ENCODE data around the gene CP.
"Not testable (repeated sequence)": the region's sequence is repeated elsewhere in the genome, so short reads cannot be mapped to it uniquely, and the experiment has no call there.

CP gene

GRCh38 chr3:149221783-149222517 lies at the start of gene CP:
CP (minus strand) TSS chr3:149221829; CDS start chr3:149221792, 37 bp downstream.
- DNase-seq: no peak

- no peak for DNase-seq
Observed at GRCh38 chr3:149270180-149270579, 48.6 kb upstream of the CP start.

- no peak for DNase-seq
Observed at GRCh38 chr3:149269687-149270086, 48.1 kb upstream of the CP start.

DNA sequence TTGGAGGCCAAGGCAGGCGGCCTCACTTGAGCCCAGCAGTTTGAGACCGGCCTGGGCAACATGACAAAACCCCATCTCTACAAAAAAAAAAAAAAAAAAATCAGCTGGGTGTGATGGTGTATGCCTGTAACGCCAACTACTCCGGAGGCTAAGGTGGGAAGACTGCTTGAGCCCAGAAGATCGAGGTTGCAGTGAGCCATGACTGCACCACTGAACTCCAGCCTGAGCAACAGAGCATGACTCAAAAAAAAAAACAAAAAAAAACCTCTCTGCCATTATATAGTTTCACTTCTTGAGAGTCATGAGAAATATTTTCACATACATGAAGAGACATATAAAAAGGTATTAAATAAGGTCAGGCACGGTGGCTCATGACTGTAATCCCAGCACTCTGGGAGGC lies 45.9 kb upstream of the CP start:
- DNase-seq: no peak

DNA sequence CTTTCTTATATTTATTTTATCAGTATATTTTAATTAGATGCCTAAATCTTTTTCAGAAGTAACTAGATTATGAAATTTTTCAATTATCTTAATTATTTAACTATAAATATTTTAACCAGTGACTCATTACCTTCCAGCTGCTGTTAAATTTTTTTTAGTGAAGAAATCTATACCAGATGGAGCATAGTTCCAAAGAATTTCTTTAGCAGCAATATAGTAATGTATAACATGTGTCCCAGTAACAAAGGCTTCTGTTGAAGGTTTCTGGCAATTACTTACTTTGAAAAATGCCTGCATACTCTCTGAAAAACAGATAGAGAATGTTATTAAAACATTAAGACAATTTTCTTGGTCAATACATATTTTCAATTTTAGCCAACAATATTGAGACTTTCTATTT lies 45.1 kb upstream of the CP start:
- DNase-seq: no peak

DNA sequence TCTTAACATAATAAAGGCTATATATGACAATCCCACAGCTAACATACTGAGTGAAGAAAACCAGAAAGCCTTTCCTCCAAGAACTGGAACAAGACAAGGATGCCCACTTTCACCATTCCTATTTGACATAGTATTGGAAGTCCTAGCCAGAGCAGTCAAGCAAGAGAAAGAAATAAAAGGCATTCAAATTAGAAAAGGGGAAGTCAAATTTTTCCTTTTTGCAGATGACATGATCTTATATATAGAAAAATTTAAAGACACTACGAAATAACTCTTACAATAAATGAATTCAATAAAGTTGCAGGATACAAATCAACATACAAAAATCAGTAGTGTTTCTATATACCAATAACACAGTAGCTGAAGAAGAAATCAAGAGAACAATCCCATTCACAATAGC lies 42.2 kb upstream of the CP start:
- no peak for DNase-seq

DNA sequence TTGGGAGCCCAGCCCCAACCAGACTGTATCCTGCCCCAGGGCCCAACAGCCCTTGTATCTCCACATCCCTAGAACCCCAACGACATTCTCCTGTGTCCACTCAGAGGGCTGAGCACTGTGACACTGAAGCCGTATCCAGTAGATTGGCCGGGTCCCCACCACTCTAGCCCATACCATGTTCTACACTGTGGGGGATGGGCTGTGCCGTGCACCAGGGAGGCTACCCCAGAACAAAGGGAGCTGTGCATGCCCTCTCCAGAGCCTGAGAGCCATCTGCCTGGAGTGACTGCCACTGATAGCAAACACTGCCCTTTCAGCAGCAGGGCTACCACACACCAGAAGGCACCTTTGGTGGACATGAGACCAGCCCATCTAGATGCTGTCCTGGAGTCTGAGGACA lies 37.1 kb upstream of the CP start:
- no peak for DNase-seq

- DNase-seq: no peak
Observed at GRCh38 chr3:149258298-149258697, 36.7 kb upstream of the CP start.

DNA sequence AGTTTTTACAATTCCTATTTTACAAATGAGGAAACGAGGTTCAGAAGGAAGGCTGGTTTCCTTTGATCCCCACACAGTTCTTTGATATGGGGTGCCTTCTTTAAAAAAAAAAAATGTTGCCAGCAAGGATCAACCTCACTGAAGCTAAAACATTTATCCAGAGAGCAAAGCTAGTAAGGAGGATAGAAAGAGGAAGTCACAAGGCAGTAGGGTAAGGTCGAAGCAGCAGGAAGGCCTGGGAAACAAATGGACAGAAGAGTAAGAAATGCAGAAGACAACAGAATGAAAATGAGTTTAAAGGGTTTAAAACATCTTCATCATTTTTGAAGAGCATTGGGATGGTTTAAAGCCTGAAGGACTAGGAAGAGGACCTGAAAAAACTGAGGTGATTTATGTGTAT lies 30.6 kb upstream of the CP start:
- no peak for DNase-seq

GRCh38 chr3:149251186-149251585 lies 29.6 kb upstream of the CP start:
- DNase-seq: no peak

DNA sequence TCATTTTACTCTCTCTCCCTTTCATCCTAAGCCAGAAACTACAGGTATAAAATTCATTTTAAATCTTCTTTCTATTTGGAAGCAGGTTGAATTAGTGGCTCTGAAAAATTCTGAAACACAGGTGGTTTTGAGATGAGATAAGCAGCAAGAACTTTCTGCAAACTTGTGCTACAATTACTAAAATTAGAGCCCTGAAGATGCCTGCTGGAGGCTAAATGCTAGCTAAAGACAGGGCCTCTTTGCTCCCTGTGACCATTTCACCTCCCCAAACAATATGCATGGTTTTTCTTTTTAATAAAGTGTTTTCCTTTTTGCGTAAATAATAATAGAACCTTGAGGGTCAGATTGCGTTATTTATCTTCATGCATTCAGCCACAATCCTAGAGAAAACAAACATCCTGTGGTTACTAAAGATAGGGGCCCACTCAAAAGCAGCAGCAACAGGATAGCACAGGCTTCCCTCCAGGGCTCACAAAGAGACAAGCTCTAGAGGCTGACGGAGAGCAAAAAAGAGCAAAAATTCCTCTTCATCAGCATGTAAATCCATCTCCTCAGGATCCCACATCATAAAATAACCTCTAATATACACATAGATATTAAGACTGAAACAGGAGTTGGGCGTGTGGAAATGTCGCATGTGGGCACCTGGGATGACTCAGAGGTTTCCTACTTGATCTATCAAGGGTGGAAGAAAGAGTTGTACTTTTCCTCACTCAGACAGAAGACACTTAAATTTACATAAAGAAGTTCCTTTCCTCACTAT lies 26.5 kb upstream of the CP start:
- no peak for DNase-seq

DNA sequence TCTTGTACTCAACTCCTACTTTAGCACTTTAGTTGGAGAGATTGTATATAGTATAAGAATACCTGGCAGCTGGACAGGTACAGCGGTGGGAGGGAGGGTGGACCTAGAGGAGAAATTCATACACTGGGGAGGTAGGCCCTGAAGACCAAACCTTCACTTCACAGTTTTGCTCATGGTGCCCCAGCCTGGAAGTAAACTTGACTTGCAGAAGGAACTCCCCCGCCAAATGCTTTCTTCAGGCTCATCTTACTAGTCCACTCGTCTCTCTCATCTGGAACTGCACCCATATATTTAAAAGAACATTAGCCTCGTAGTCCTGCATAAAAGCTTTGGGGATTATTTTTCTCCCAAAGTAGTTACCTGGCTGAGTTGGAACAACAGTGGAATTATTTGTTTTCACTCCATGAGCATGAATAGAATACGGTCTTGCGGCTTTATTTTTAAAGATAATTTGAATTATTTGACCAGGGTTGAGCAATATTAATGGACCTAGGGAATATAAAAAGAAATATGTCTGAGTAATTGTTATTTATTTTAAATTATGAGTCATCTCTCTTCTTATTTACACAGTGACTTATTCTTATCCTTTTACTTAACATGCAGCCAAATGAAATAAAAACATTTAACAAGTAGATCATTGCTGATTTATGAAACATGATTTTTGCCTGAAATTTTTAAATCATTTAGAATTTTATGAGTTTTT lies 25.5 kb upstream of the CP start:
- DNase-seq: no peak

DNA sequence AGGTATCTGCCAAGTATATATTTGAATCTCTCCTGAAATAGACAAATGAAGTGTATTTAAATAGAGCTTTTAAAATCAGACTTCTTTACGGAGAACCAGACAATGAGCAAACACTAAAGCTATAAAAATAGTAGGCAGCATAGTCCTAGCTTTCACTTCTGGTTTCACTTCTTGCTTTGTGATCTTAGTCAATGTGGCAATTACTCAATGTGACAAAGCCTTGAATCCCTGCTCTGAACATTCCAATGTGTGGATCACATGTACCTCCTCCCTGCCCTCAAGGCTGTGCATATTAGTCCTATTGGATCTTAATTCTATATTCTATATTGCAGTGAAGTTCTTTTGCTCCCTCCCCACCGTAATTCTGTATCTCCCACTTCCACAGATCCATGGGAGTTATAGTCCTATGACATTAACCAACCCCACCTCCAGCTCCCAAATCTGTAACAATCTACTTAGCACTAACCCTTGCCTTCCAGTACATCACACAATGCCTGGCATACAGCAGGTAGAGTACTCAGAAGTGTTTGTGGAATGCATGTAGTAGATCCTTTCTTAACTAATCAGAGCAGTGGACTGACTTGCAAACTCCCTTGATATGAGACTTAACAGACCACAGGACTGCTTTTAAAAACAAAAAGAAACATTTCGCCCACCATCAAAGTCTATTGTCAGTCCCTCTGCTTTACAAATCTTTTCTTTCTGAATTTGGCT lies 24.3 kb upstream of the CP start:
- no peak for DNase-seq

DNA sequence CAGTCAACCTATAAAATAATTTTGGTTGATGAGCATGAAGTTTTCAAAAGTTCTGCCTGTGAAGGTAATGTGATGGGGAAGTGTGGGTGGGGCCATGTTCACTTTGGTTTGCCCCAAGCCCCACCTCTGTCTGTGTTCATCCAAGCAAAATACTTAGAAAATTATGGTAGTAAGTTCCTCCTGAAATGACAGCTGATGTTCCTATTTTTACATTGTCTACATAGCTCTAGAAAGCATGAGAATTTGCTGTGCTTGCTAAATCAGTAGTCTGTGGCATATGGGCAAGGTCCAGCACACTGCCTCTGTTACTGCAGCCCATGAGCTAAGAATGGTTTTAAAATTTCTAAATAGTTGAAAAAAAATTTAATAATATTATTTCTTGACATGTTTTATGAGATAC lies 21.9 kb upstream of the CP start:
- DNase-seq: no peak

DNA sequence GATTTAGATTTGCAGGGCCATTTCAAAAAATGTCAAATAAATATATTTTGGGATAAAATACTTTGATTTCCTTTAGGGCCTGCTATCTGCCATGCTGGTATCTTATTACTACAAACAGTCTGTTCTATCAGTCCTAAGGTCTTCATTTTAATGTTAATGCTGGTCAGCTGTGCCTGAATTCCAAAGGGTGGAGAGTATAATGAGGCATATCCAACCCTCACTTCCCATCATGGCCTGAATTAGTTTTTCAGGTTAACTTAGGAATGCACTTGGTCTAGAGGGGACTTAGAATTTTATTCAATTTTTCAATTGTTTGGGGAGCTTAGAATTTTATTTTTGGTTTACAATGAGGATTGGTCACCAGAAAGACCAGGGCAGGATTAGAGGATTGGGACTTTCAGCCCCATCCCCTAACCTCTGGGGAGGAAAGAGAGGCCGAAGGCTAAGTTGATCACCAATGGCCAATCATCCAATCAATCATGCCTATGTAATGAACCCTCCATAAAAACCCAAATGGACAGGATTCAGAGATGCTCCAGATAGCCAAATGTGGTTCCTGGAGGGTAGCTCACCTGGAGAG lies 17.8 kb upstream of the CP start:
- no peak for DNase-seq

GRCh38 chr3:149238268-149238667 lies 16.6 kb upstream of the CP start:
- not testable (repeated sequence) for DNase-seq

DNA sequence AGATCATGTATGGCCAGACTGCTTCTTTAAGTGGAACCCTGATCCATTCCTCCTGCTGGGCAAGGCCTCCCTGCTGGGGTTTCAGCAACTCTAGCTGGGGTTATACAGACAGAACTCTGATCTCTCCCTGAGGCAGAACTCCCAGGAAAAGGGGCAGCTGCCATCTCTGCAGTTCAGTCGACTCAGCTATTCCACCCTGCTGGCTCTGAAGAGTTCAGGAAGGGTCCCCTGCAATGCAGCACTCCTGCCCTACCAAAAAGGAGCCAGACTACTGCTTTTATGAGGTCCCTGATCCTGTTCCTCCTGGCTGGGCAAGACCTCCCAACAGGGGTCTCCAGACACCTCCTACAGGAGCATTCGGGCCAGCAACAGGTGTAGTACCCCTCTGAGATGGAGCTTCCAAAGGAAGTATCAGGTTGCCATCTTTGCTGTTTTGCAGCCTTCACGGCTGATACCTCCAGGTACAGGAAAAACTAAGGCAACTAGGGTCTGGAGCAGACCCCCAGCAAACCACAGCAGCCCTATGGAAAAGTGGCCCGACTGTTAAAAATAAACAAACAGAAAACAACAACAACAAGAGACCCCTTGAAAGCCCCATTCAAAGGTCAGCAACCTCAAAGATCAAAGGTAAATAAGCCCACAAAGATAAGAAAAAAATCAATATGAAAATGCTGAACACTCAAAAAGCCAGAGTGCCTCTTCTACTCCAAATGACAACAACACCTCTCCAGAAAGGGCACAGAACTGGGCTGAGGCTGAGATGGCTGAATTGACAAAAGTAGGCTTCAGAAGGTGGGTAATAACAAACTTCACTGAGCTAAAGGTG lies 14.2 kb upstream of the CP start:
- DNase-seq: no peak

DNA sequence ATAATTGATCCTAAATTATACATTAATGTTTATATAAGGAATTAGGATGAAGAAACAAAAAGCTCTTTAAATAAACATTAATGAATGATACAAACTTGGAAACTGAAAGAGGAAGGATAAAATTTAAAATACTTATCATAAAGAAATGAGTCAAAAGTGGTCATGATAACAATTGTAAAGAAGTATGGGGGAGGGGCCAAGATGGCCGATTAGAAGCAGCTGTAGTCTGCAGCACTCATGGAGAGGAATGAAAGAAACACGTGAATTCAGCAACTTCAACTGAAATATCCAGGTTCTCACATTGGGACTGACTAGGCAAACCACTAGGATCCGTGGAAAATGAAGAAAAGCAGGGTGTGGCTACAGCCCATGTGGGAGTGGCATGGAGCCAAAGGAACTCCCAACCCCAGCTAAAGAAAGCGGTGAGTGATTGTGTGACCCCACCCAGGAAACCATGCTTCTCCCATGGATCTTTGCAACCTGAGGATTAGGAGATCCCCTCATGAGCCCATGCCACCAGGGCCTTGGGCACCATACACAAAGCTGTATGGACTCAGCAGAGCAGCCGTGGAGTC lies 13.1 kb upstream of the CP start:
- DNase-seq: no peak

DNA sequence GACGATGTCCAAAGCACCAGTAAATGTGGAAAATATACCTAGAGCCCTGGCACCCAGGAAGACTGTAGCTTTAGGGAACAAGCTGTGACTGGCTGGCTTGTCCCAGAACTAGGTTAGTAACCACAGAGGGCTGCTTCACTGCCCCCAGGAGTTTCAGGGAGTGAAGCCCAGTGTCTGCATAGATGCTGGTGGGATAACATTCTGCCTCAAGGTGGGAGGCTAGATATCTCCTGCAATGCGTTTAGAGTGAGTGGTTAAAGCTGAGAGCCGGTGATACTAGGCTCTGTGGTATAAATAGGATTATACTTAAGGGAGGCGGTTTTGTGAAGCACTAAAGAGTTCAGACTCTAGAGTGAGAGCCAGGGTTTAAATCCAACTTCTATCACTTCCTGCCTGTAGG lies 11.7 kb upstream of the CP start:
- DNase-seq: no peak

DNA sequence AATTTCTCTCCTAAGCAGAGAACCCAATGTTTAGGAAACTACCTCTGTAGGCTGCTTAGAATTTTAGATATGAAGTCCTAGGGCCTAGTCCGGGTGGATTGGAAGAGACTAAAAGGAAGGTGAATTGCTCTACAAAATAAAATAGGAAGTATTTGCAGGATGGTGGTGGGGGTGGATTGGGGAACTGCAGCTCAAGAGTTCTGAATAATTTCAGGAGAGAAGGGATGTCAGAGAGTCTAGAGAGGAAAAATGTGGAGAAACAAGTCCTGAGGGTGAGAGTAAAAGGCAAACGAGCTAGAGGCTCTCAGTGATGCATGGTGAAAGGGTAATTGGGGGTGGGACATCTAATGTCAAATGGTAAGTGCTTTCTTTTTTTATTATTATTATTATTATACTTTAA lies 10.2 kb upstream of the CP start:
- DNase-seq: no peak

DNA sequence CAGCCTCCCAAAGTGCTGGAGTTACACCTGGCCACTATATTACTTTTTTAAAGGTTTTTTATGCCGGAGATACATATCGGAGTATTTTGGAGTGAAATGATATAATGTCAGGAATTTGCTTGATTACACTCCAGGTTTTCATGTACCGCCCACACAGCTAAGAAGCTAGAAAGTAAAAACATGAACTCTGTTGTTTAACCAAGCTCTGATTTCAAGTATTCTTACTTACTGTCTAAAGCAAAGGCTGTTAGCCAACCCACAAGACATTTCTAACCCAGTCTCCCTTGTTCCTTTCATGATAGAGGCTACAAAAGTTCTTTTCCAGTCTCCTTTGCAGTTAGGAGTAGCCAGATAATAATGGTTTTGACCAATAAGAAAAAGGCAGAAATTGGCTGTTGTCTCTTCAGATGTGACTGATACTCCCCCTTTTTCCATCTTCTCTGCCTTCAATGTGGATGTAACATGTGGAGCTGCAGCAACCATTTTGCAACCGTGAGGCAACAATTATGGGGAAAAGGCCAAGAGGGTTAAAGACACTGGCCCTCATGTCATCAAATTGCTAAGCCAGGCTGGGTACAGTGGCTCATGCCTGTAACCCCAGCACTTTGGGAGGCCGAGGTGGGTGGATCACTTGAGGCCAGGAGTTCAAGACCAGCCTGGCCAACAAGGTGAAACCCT lies 6.1 kb upstream of the CP start:
- DNase-seq: no peak

Measured in GF-D8 (cell line).